NCI-H1048 (cell line): ENCODE measurements around the gene MYO1G.
A peak's percentile ranks its signal among the peaks of the same experiment; 100 is the strongest.
"Not testable (repeated sequence)": the region's sequence is repeated elsewhere in the genome, so short reads cannot be mapped to it uniquely, and the experiment has no call there.

Experiments used
- DNase-seq: peaks from one replicate; lab custom pipeline; 2025; lab: John Stamatoyannopoulos, UW

Gene MYO1G

GRCh38 chr7:44999245-45000092, 20.7 kb upstream of the MYO1G start:
- DNase-seq = peak; percentile 96

- no peak for DNase-seq
These were observed 19.5 kb upstream of the MYO1G start for GRCh38 chr7:44998153-44998871.

GRCh38 chr7:44995555-44996493, 17.0 kb upstream of the MYO1G start:
- no peak for DNase-seq

GRCh38 chr7:44994877-44995554, 16.2 kb upstream of the MYO1G start:
- DNase-seq = no peak

GRCh38 chr7:44992004-44992795, 13.4 kb upstream of the MYO1G start:
- not testable (repeated sequence) for DNase-seq

GRCh38 chr7:44990109-44991023, 11.6 kb upstream of the MYO1G start:
- DNase-seq = no peak

GRCh38 chr7:44989132-44989531, 10.3 kb upstream of the MYO1G start:
- DNase-seq = no peak

GRCh38 chr7:44988701-44989100, 9.9 kb upstream of the MYO1G start:
- DNase-seq = no peak

- DNase-seq = no peak
These were observed 9.2 kb upstream of the MYO1G start for GRCh38 chr7:44987996-44988395.

- DNase-seq = no peak
These were observed 8.6 kb upstream of the MYO1G start for GRCh38 chr7:44987457-44987856.

- DNase-seq = peak; percentile 86
These were observed 7.6 kb upstream of the MYO1G start for GRCh38 chr7:44986218-44987053.

- DNase-seq = no peak
These were observed 7.0 kb upstream of the MYO1G start for GRCh38 chr7:44985900-44986217.

GRCh38 chr7:44985033-44985695, 6.3 kb upstream of the MYO1G start:
- DNase-seq = no peak

GRCh38 chr7:44984478-44984758, 5.6 kb upstream of the MYO1G start:
- no peak for DNase-seq

- DNase-seq = no peak
These were observed 5.1 kb upstream of the MYO1G start for GRCh38 chr7:44983742-44984477.

GRCh38 chr7:44982970-44983369, 4.2 kb upstream of the MYO1G start:
- DNase-seq = no peak

GRCh38 chr7:44982535-44982923, 3.7 kb upstream of the MYO1G start:
- DNase-seq = no peak
